Stimulated activated CD4-positive, alpha-beta T cell treated with anti-CD3 and anti-CD28 coated beads, Interleukin-15, amount 100 ng/mL, for 1 hour (primary cell): Measurements from ENCODE around the gene LAMA3.

Experiments used
- DNase-seq, 2 donors: peaks; one replicate each; pipeline ENCODE4 v3.0.0-alpha.2; 2020; ENCODE audit warnings: low read depth in 1 of 2, low spot score in 1 of 2

LAMA3 gene

DNA sequence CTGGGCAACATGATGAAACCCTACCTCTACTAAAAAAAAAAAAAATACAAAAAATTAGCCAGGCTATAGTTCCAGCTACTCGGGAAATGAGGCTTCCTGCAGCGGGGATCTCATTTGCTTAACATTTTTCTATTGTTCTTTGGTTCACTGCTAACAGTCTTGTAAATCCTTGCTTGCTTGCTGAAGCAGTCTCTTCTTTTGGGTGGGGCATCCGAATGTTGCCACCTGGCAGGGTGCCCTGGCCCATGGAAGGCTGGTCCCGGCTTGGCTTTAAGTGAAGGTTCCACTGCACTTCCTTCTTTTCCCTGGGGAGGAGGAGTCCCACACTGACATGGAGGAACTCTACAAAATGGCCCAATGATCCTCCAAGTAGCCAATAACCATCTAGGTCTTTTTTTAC, 20.5 kb upstream of the LAMA3 start:
- DNase-seq = no peak

DNA sequence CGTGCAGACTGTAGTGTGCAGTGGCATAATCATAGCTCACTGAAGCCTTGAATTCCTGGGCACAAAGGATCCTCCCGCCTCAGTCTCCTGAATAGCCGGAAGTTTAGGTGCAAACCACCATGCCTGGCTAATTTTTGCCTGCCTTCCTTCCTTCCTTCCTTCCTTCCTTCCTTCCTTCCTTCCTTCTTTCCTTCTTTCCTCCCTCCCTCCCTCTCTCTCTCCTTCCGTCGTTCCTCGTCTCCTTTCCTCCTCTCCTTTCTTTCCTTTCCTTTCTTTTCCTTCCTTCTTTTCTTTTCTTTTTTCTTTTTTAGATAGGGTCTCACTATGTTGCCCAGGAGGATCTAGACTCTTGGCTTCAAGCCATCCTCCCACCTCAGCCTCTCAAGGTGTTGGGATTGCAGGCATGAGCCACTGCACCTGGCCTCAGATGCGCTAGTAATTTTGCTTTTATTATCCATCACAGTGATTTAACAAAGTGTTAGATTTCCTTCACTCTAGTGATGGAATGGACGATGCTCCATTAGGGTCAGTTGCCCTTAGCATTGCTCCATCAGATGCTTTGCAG, 20.0 kb upstream of the LAMA3 start:
- no peak for DNase-seq

DNA sequence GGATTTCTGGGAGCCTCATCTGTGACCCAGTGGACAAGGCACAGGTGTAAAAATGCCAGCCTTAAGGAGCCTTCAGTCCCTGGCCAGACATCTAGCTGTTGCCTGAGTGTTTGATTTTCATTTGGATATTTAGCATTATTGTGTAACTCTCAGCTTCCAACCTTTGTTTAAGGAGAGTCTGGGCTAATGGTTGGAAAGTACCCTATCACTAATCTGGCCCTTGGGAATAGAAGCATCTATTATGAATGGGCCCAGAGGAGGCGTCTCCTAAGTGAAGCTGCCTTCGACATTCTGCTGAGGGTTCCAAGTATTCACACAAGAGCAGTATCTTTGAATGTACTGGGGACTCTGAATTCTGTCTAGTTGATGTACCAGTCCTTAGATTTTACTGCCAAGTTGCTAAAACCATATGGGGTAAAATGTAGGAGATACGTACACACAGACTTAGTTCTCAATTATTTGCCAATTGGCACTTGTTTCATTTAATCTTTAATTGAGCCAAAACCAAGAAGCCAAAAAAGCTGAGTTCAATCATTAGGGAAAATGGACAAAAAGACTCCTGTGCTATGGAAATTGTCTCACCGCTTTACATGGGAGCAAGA, 19.3 kb upstream of the LAMA3 start:
- DNase-seq = no peak

DNA sequence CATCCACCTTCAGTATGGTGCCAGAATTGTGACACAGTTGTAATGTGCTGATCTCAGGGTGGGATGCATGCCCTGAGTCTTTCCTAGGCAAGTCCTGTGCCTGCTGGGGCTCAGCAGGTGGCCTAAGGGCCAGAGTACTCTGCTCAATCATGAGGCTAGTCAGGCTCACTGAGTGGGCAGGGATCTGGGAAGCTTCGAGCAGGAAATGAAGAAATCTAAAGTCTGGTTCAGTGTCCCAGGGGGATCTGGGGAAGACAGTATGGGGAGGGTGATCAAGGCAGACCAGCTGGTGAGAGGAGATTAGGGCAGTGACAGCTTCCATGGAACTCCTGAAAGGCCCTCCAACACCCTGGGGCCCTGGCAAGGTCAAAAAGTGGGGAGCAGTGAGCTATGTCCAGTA, 17.7 kb upstream of the LAMA3 start:
- DNase-seq = no peak

DNA sequence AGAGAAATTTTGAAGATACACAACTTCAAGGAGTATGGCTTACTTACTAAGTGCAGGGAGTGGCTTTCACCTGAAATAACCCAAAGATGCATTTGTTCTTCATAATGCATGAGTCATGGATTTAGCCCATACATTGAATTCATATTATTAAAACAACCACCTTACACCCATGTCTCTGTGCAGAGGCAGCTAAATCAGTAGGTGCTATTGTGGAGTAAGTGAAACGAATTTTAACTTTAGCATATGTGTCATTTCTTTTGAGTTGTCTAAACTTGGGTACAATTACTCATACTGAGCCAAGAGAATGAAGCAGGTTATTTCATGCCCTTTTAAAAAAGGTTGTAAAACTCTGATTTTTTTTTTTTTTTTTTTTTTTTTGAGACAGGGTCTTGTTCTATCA, 15.5 kb upstream of the LAMA3 start:
- no peak for DNase-seq

DNA sequence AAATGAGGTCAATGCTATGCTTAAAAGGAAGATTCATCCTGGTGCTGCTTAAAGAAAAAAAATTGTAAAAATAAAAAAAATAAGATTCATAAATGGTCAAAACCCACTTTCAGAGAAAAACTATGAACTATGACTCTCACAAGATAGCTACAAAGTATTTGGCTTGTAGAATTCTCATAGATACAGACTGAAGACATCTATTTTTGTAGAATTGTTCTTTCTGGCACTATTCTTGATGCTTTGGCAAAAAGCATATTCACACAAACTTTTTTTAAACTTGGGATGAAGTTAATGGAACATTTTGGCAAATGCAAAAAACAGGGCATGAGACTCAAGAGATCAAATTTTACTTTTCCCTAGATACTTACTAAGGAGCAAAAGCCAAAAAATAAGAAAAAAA, 14.0 kb upstream of the LAMA3 start:
- DNase-seq = no peak

DNA sequence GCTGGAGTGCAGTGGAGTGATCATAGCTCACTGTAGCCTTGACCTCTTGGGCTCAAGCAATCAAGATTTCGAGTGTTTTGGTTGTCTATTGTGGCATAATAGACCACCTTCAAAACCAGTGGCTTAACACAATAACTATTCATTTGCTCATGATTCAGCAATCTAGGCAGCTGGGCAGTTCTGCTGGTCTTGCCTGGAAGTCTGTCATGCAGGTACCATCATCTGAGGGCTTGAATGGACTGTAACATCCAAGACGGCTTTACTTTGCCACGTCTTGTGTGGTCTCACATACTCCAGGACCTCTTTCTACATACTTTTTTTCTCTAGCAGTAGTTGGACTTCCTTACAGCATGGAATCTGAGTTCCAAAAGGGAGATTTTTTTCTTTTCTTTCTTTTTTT, 13.4 kb upstream of the LAMA3 start:
- no peak for DNase-seq

DNA sequence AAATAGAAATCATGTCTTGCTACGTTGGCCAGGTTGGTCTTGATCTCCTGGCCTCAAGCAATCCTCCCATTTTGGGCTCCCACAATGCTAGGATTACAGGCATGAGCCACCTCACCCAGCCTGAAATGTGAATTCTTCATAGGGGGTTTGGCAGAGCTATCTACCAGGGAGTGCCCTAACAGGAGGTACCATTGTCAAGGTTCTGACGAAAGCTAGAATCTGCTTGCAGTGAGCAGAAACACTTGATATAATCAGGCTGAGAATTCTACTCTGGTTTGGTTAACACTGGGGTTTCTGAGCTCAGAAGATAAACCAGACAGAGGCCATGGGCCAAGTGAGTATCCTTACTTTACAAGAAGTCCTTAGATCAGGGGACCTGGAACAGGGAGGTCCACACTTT, 7.2 kb upstream of the LAMA3 start:
- DNase-seq = no peak

DNA sequence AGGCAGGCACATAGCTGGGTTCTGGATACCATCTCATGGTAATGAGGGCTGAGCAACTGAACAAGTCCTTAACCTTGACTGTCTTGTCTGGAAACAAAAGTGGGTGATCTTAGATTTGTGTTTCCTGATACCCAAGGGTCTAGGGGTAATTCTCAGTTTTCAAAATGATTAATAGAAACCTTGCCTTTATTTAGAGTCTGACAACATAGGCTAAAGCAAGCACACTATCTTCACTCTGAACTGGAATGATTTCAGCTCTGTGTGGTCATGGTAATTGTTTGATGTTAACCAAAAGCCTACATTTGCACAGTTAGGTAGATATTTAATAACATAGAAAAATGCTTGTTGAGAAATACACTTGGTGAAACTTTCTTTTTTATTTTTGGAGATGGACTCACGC, 6.8 kb upstream of the LAMA3 start:
- no peak for DNase-seq

DNA sequence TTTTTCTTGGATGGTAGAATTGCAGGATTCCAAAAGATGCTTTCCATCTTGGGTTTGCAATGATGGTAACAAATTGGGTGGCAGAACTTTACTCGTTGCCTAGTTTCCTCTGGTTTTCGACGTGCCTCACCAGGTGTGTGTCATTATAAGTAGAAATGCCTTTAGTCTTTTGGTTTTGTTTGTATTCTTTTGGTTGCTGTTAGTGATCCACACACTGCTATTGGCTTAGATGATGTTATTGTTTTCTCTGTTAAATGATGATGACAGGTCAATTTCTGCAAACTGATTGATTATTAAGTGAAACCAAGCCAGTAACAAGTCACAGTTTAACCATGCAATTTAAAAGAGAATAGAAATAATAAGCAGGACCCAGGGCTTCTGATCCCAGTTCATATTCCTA, 6.1 kb upstream of the LAMA3 start:
- DNase-seq = no peak

DNA sequence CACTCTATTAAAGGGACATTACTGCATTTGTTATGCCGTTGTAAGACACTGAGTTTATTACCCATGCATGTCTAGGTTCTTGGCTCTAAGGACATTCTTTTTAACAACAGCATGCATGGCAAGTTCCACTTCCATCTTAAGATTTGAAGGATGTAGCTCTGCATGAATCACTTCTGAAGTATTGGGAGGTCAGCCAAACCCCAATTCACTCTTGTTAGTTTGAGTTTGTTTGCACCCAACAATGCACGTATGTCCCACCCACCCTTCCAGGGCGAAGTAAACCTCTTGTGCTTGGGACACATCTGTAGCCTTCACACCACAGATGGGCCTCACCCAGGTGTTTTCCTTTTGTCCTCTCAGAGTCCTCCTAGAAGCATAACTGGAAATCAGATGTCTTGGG, 5.6 kb upstream of the LAMA3 start:
- no peak for DNase-seq

DNA sequence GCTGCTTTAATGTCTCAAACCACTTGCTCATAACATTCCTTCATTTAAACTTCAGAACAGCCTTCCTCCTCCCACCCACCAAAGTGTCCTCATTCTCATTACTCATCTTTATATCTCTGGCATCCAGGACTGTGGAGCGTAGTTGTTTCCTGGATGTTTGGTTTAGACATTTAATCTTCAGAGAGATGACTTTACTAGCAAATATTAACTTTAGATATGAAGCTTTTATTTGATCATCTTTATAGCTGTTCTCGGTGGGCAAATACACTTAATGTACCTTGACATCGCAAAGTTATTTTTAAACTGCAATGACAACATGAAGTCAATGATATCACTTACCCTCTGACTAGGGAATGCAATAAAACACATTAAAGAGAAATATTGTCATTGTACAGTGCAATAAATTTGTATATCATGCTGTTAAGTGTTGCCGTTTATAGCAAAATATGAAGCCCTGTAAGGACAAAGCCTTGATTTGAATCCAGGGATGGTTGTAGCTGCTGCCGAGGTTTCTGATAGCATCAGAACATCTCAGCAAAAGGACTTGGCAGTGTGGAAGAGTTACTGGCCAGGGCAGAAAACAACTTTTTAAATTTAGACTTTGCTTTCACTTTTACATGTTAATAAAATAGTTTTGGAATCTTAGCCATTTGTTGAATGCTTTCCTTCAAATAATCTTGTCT, 4.6 kb upstream of the LAMA3 start:
- no peak for DNase-seq

DNA sequence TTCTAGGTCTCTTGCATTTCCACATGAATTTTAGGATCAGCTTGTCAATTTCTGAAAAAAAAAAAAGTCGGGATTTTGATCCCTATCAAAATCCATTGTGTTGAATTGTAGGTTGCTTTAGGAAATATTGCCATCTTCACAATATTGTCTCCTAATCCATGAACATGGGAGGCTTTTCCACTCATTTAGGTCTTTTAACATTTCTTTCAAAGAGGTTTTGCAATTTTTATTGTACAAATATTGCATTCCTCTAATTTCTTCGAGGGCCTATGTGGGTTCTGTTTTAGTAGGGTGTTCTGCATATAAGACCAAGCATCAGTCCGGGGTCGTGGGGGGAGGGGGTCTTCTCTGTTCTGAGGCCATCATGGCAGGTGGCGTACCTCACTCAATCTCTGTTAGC, 725 bp upstream of the LAMA3 start:
- no peak for DNase-seq

DNA sequence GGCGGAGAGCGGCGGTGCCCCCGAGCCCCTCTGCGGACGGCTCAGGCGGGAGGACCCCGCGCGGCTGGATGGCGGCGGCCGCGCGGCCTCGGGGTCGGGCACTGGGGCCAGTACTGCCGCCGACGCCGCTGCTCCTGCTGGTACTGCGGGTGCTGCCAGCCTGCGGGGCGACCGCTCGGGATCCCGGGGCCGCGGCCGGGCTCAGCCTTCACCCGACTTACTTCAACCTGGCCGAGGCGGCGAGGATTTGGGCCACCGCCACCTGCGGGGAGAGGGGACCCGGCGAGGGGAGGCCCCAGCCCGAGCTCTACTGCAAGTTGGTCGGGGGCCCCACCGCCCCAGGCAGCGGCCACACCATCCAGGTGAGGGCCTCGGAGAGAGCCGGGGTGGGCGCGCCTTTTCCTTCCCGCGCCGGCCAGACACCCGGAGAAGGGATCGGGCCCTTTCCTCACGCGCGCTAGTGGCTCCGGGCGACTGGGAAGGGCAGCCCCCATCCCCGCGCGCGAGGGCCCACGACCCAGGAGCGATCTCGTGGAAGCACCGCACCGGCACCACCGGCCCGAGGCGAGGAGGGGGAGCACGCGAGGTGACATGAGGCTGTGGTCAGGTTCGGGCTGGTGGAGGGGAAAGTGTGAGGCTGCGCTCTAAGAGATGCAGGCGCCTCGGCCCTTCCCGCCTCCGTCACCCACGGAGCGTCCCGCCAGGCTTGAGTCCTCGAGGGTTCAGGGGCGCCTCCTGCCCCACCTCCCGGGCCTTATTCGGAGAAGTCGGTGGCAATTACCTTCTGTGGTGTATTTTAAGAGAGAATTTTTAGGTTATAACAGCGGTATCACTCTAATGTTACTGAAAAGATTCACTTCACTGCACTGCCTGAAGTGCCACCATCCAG, 607 bp downstream of the LAMA3 start:
- DNase-seq = no peak

DNA sequence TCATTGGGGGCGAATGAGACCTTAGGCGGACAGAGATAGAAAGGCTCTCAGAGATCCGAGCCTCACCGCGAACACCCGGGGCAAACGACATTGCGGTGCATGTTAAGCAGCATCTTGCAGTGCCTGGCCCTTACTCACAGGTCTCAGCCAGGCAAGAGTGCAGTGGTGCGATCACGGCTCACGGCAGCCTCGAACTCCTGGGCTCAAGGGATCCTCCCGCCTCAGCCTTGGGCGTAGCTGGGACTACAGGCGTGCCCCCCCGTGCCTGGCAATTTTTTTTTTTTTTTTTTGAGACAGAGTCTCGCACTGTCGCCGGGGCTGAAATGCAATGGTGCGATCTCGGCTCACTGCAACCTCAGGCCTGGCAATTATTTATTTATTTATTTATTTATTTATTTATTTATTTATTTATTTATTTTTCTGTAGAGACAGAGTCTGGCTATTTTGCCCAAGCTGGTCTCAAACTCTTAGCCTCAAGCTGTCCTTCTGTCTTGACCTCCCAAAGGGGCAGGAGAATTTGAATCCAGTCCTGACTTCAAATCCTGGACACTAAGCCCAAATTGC, 1.3 kb downstream of the LAMA3 start:
- no peak for DNase-seq

DNA sequence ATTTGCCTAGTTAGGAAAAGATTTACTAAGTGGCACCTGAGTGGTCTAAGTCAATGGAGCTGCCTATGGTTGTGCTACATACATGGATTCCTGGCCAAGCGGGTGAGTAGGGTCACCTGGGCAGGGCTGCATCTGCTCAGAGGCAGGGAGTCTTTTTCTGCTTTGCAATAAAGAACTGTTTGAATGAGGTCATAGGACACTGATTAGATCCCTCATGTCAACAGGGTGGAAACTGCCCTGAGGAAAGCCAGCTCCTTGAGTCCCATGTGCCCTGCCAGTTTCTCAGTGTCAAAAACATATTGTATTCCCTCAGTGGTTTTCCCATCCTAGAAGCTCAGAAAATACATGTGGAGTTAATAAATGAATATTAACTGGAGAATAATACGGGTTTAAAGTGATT, 4.6 kb downstream of the LAMA3 start:
- no peak for DNase-seq

DNA sequence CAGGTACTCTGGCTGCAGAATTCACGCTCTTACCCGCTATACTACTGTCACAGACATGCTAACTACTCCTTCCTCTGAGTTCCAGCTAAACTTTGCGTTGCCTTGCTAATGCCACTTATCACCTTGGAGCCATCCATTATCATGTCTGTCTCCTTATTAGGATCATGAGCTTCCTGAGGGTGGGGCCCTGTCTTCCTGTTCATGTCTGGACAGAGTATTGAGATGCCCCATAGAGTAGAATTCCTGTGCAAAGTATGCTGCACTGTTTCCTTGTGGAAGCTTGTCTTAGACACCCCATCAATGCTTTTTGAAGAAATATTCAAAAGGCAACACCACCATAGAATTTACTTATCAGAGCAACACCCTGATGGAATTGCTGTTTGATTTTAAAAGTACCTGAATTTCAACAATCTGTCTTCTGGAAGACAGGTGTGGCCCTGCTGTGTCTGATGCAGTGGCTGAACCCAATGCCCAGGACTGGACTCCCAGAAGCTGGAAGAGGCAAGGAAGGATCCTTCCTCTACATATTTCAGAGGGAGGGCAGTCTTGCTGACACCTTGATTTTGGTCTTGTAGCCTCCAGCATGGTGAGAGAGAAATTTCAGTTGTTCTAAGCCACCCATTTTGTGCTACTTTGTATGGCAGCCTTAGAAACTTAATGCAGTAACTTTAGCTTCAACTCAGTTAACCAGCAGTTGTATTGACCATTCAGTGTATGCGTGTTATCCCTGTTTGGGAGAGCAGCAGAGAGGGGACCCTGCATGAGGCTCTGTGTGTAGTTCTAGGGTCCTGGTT, 5.6 kb downstream of the LAMA3 start:
- no peak for DNase-seq

DNA sequence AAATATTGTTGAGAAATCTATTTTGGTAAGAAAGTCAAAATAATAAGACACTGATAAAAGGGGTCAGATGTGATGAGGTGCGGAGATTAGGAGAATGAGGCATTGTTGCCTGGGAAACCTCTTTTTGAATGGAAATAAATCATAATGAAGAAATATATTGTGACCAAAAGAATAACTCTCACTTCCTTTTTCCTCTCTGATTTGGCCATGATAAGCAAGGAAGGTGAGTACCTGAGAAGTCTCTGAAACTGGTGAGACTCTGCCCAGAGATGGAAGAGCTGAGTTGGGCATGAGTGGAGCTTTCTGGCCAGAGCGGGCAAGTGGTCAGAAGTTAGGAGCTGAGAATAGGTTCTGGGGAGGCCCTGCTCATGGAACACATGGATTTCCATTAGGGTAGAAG, 11.8 kb downstream of the LAMA3 start:
- DNase-seq = no peak

DNA sequence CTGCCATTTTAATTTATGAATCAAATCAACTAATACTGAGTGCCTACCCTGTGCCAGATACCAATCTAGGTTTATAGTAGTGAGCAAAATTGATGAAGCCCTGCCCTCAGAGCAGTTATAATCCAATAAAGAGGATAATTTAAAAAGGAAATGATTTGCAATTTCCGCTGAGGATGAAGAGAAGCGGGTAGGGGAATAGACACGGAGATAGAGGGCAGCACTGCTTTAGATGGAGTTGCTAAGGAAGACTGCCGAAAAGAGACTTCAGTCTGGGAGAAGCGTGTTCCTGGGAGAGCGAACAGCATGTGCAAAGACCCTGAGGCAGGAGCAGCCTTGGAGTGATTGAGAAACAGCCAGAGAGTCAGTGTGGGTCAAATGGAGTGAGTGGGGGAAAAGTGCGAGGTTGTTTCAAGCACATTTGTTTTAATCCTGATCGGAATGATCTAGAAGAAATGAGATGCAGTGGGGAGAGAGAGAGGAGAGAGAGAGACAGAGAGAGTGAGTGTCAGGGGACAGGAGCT, 12.4 kb downstream of the LAMA3 start:
- DNase-seq = no peak

DNA sequence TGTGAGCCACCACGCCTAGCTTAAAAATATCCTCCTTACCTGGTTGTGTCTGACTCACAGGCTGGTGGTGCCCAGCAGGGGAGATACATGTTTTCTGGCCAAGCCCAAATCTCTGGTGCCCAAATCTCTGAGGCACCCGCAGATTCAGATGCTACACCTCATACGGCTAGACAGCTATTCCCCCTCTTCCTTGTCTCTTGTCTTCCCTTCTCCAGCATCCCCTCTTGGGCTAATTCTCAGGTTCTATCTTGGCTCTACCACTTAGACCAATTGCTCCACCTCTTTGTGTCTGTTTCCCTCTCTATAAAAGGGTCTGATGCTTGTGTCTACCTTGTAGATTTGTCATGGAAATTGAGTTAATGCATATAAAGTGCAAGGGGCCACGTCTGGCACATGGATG, 13.4 kb downstream of the LAMA3 start:
- no peak for DNase-seq
